Medulla oblongata (tissue), 1 donor: ENCODE measurements around the gene TCP11L2.
A peak's percentile ranks its signal among the peaks of the same experiment; 100 is the strongest.

ENCODE experiments used
- DNase-seq: peaks from one replicate; pipeline ENCODE4 v3.0.0-alpha.2; 2015; ENCODE audit errors: extremely low spot score

TCP11L2 gene

DNA sequence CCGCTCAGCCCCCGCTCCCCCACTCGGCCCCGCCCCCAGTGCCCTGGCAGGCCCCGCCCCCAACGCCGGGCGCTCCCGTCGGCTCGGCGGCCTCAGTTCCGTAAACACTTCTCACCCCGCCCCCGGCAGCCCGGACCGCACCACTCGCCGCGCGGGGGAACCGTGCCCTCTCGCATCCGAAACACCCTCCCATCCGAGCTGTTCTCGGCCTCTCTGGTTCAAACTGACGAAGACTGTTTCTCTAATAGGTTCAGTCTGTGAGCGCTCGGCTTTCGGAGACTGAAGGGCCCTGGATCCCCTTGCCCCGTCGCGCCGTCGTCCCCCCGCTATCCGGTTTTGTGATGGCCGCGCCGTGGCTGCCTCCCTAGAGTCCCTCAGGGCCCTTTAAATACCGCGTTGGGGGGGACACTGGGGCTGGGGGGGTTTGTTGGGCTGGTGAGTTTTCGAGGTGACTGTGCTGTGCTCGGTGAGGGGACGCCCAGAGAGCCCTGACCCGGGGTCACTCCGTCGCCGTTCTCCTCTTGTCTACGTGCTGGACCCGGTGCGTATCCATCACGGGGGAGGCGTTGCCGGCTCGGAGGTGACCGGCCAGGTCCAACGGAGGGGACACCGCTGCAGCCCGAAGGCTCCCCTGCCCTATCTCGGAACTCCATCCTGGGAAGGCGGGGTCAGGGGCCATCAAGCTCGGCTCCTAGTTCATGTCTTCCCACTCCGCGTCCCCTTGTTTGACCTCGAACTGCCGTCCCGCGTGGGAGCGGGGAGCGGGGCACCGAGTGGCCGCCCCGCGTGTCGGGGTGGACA, at the start of gene TCP11L2:
Gene TCP11L2, plus strand, starts transcription at position 333 of the 801 bp plus-strand sequence. CDS start 8,343 bp downstream, outside the sequence.
- peak; percentile 92 for DNase-seq

DNA sequence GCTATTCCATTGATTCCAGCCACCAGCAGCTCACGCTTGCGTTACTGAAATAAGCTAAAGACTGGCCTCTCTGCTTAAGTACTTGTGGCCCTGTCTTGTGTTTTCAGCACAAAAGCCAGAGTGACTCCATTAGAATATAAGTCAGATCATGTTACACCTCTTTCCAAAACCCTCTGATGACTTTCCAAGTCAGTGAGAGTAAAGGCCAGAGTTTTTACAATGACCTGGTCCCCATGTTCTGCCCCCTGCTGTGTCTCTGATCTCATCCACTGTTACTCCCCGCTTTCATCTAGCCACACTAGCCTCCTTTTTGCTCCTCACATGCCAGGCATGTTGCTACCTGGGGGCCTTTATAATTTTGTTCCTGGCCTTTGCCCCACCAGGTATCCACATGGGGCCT, 47.8 kb upstream of the TCP11L2 start:
- no peak for DNase-seq

DNA sequence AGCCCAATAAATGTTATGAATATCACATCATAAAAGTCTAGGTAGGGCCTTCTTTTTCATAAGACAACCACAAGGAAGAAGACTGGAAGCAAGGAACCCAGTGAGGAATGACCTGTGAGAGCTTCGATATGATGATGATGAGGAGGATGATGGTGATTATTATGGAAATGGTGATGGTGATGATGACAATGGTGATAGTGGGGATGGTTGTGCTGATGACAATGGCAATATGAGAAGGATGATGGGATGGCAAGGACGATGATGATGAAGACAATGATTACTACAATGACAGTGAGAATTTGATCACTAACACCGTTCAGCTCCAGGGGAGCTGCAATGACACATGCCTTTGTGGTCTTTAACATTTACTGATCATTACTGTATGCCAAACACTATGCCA, 47.0 kb upstream of the TCP11L2 start:
- DNase-seq: no peak

DNA sequence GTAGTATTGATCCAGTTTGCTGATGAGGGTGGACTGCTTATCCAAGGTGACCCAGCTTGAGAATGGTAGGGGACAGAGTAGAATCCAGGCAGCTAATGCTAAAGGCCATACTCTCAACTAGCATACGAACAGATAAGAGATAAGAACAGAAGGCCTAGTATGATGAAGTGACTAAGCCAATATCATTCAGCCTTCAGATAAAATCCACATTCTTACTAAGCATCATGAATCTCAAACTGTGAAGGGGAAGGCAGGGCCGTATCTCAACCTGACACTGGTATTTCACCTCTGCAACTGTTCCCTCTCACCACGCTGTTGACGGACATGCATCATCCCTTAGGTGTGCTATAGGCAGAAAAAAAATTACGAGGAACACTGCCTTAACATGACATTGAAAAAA, 46.6 kb upstream of the TCP11L2 start:
- no peak for DNase-seq

DNA sequence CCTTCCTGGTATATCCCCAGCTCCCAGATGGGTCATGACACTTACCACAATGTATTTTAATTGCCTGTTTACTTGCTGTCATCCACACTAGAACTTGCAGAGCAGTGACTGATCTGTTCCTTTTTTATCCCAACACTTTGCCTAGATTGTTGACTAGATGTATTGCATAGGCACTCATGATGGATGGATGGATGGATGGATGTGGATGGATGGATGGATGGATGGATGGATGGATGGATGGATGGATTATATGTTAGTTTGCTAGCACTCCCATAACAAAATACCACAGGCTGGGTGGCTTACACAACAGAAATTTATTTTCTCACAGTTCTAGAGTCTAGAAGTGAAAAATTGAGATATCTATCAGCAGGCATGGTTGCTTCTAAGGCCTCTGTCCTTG, 46.0 kb upstream of the TCP11L2 start:
- DNase-seq: no peak

DNA sequence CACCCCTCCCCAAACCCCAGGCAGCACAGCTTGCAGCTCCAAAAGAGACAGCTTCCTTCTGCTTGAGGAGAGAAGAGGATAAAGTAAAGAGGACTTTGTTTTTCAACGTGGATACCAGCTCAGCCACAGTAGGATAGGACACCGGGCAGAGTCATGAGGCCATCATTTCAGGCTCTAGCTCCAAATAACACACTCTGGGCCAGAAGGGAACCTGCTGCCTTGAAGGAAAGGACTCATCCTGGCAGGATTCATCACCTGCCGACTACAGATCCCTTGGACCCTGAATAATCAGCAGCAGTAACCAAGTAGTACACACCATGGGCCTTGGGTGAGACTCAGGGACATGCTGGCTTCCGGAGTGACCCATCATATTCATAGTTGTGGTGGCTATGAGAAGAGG, 44.3 kb upstream of the TCP11L2 start:
- no peak for DNase-seq

DNA sequence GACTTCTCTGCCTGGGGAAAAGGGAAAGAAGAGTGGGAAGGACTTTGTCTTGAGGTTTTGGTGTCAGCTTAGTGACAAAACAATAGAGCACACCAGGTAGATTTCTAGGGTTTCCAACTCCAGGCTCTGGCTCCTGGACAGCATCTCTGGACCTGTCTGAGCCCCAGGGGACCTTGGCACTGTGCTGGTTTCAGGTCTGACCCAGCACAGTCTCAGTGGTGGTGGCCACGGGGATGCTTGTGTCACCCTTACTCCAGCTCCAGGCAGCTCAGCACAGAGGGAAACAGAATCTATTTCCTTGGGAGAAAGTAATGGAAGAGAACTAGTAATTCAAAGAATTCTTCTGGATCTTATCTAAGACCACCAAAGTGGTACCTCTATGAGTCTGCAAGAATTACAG, 43.6 kb upstream of the TCP11L2 start:
- no peak for DNase-seq

DNA sequence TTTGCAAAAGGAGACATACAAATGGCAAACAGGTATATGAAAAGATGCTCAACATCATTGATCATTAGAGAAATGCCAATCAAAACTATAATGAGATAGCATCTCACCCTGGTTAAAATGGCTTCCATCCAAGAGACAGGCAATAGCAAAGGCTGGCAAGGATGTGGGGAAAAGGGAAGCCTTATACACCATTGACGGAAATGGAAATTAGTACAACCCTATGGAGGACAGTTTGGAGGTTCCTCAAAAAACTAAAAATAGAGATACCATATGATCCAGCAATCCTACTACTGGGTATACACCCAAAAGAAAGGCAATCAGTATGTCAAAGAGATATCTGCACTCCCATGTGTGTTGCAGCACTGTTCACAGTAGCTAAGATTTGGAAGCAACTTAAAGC, 37.4 kb upstream of the TCP11L2 start:
- DNase-seq: no peak

DNA sequence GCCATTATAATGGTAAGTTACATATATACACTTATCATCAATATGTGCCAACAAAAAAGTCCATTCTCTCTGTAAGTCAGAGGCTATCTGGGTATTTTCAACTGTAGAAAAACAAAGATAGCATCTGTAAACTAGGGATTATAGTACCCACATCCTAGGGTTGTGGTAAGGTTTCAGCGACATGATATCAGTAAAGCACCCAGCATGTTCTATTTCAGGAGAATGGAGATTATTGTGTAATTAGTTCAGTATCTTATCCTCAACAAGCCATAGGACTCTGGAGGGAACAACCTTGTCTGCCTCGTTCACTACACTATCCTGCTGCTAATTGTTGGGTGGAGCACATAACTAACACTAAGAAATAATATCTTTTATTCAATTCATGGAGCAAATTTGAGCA, 35.0 kb upstream of the TCP11L2 start:
- DNase-seq: no peak

DNA sequence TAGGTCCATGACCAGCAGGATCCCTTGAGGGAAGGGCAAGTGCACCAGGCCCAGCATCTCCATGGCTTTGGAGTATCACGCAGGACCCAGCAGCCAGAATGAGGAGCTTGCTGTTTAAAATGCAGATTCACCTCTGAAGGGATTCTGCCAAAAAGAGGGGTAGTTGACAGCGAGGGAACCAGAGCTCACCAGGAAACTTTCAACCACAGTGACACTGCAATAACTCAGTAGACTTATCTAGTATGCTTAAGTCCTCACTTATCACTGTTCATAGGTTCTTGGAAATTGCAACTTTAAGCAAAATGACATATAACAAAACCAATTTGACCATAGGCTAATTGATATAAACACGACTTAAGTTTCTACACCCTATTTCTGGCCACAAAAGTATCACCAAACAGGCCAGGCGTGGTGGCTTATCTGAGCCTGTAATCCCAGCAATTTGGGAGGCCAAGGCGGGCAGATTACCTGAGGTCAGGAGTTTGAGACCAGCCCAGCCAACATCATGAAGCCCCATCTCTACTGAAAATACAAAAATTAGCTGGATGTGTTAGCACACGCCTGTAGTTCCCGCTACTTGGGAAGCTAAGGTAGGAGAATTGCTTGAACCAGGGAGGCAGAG, 33.3 kb upstream of the TCP11L2 start:
- DNase-seq: no peak

DNA sequence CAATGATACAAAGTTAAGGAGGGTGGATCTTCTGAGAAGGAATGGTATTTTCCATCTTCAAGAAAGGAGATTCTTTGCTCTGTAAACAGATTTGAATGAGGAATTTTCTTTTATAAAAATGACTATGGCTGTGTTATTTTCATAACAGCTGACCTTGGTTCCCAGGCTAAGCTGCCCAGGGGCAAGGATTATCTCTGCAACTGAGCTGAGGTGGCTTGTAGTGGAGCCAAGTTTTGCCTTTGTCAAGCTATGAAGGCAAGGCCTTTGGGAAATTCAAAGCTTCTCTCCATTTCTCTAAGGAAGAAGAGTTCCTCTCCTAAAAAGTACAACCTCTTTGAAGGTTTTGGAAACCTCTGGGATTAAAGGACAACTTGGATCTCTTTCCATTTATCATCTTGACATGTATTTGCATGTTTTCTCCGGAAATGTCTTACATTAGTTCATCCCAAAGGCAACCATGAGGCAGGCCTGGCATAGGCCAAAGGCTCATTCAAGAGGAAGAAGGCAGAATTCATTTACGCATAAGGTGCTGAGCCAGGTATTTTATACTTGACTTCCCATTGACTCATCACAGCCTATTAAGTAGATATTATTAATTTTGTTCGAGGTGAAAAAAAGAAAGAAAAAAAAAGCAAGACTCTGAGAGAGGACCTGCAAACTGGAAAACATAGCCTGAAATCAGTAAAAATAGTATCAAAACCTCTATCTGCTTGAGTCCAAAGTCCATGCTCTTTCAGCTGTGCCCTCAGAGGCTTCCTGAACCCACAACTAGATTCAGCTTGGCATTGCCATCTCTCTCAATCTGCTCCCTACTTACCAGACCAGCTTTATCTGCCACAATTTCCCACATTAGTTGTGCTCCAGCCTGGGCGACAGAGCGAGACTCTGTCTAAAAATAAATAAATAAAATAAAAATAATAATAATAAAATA, 30.7 kb upstream of the TCP11L2 start:
- no peak for DNase-seq

DNA sequence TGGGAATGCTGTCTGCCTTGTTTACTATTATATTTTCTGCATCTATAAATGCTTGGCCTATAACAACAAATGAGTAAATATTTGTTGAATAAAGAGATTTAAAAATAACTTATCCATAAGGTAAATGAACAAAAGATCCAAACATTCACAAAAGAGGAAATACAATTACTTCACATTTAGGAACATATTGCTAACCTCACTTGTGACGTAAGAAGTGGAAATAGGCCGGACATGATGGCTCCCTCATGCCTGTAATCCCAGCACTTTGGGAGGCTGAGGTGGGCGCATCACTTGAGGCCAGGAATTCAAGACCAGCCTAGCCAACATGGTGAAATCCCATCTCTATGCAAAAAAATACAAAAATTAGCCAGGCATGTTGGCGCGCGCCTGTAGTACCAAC, 29.0 kb upstream of the TCP11L2 start:
- DNase-seq: no peak

DNA sequence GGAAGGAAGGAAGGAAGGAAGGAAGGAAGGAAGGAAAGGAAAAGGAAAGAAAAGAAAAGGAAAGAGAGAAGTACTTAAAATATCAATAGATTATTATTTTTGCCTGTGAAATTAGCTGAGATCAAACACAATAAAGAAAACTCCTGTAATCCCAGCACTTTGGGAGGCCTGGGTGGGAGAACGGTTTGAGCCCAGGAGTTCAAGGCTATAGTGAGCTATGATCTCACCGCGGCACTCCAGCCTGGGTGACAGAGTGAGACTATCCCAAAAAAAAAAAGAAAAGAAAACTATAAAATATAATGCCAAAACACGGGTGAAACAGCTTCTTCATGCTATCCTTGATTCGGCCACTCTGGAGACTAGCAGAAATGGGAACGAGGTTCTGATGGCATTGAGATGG, 28.5 kb upstream of the TCP11L2 start:
- DNase-seq: no peak

DNA sequence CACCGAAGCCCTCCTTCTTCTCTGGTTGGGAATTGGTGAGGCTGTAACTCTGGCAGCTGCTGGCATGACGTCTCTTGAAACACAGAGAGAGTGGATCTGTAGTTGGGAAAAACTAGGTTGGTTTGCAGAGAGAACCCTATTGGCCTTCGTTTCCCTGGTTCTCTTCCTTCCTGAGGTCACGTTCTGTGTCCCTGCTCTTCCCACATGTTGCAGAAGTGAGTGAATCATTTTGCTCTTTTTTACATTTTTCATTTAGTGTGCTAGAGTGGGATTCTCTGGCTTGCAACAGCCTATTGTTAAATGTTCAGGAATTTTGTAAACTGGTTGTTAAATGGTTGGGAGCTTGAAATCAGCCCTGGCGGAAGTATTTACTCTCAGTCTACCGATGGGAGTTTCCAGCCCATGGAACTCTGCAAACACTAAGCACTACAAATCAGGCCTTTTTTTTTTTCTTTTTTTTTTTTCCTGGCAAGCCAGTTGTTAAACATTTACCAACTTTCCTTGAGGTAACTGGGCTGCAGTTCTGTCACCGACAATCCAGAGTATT, 27.9 kb upstream of the TCP11L2 start:
- DNase-seq: no peak

DNA sequence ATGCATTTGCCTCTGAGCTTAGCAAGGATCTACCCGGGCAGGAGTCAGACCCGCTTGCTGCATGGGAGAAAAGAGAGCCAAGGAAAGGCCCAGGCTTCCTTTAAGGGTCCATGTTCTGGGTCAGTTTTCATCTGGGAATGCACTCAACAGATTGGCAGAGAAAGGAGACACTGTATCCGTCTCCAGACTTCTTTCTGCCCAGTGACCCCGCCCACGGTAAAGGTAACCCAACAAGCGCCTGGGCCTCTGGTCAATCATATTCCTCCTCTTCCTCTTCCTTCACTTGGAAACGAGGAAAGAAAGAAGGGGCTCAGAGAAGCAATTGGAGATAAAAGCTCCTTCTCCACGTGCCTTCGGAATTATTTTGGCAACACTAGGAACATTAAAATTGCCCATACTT, 27.1 kb upstream of the TCP11L2 start:
- DNase-seq: no peak

DNA sequence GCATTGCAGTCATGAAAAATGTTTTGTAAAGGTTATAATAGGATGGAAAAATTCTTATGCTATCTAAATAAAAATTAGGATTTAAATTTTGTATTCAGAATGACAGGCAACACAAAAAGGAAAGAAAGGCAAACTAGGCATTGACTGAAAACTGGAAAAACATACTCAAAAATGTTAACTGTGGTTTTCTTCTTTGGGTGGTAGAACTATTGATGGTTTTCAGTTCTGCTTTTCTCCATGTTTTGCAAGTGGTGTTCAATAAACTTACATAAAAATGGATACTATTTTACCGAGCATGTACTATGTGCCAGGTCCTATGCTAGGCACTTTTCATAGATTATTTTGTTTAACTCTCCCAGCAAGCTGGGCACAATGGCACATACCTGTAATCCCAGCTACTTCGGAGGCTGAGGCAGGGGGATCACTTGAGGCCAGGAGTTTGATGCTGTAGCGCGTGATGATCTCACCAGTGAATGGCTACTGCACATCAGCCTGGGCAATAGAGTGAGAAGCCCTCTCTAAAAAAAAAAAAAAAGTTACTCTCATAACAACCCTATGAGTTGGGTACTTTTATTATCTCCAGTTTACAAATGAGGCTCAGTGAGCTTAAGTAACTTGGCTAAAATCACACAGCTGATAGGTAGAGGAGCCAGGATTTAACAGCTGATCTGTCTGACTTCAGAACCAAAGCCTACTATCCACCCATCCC, 26.3 kb upstream of the TCP11L2 start:
- no peak for DNase-seq

DNA sequence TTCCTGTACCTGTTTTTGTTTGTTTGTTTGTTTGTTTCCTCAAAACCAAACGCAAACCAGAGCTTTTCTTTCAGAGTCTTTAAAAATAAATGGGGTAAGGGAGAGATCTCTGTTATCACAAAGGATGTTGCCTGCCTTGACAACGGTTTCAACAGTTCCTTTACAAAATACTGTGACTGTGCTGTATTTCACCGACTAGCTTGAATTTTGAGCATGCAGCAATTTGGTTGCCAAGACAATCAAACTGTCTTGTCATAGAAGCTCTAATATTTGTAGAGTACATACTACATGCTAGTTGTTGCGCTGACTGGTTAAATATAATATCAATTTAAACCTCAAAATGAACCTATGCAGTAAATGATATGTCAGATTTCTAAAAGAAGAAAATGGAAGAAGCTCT, 22.4 kb upstream of the TCP11L2 start:
- DNase-seq: no peak

DNA sequence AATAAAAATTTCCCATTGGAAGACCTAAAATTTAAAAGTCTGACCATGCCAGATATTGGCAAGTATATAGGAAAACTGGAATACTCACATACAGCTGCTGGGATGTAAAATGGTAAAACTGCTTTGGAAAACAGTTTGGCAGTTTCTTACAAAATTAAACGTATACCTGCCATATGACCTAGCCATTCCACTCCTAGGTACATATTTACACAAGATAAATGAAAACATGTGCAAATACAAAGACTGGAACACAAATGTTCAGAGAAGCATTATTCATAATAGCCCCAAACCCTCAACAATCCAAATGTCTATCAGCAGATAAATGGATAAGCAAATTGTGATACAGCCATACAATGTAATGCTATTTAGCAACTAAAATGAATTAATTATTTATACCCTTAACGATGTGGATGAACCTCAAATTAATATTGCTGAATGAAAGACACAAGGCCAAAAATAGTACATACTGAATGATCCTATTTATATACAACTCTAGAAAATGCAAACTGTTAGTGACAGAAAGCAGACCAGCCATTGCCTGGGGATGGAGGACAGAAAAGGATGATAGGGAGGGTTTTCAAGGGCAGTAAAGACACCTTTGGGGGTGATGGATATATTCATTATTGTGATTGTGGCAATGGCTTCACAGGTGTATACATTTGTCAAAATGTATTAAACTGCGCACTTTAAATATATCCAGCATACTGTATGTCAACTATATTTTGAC, 21.3 kb upstream of the TCP11L2 start:
- no peak for DNase-seq

DNA sequence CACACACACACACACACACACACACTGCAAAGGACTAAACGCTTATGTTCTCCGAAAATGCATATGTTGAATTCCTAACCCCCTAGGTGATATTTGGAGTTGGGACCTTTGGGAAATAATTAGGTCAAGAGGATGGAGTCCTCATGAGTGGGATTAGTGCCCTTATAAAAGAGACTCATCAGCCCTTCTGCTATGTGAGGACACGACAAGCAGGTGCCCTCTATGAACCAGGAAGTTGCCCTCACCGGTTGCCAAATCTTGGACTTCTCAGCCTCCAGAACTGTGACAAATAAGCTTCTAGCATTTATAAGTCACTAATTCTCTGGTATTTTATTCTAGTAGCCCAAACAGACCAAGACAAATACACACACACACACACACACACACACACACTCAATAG, 20.7 kb upstream of the TCP11L2 start:
- DNase-seq: no peak

DNA sequence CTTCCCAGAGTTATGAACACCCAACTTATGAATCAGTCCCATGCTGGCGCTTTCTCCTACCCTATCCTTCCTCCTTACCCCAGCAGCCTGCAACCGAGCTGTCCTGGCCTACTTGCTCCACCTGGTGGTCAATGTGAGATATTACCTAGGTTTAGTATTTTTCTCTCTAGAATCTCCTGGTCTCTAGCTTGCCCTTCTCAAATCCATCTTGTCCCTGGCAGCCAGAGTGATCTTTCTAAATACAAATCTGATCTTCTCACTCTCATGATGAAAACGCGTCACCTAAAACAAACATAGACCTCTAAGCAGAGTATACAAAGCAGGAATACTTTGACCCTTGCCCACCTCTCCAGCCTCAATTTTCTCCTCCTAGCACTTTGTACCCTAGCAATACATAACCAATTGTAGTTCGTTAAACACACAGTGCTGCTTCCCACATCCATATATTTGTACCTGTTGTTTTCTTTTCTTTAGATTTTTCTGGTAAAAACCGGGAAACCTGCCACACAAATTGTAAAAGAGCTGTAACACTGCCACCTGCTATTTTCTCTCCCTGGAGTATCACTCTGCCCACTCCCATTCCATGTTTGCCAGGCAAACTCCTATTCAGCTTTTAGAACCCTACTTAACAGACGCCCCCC, 20.0 kb upstream of the TCP11L2 start:
- DNase-seq: peak; percentile 53
